HG03575 (cell line): ENCODE results near the gene TCEAL1.
"Not testable (repeated sequence)": the region's sequence is repeated elsewhere in the genome, so short reads cannot be mapped to it uniquely, and the experiment has no call there.

Experiments
- ATAC-seq: cut with Tn5 transposase; IDR thresholded peaks from one replicate; pipeline ENCODE4 v1.9.1; 2021; ENCODE audit not compliant: unreplicated experiment, insufficient number of reproducible peaks, low FRiP score; ENCODE audit errors: extremely low read depth

Gene TCEAL1

DNA sequence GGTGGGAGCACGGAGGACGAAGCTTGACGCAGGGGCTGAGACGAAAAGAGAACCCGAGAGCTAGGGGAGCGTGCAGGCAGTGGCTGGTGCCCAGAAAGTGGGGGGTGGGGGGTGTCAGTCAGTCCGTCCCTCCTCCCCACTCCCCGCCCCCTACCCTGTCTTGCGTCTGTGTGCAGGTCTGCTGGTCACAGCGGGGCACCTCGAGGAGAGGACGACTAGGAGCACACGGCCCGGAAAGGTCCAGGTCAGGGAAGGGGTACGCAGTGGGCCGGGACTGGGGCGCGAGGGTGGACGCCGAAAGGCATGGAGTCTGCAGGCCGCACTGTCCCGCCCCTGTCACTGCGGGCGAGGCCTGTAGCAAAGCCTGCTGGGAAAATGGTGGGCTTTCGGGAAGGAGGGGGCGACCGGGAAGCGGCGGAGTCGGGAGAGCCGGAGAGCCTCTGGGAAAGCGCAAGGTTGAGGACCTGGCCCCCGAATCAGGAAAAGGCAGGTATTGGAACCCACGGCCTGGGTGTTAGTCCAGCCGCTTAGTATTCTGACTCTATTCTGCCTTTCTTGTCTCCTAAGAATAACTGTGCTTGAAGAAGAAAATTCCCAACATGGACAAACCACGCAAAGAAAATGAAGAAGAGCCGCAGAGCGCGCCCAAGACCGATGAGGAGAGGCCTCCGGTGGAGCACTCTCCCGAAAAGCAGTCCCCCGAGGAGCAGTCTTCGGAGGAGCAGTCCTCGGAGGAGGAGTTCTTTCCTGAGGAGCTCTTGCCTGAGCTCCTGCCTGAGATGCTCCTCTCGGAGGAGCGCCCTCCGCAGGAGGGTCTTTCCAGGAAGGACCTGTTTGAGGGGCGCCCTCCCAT is 769 bp downstream of the TCEAL1 start:
- ATAC-seq = no peak

DNA sequence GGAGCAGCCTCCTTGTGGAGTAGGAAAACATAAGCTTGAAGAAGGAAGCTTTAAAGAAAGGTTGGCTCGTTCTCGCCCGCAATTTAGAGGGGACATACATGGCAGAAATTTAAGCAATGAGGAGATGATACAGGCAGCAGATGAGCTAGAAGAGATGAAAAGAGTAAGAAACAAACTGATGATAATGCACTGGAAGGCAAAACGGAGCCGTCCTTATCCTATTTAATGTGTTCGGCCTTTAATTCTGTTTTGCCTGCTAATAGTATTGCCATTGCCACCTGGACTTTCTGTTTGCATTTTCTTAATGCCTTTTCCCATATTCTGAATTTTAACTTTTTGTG is 1.4 kb downstream of the TCEAL1 start:
- ATAC-seq = no peak

- no peak for ATAC-seq
Measured at GRCh38 chrX:103631145-103631544, 2.4 kb downstream of the TCEAL1 start.

- no peak for ATAC-seq
Measured at GRCh38 chrX:103635436-103635835, 6.7 kb downstream of the TCEAL1 start.

GRCh38 chrX:103637604-103638338 is 9.0 kb downstream of the TCEAL1 start:
- ATAC-seq = no peak

DNA sequence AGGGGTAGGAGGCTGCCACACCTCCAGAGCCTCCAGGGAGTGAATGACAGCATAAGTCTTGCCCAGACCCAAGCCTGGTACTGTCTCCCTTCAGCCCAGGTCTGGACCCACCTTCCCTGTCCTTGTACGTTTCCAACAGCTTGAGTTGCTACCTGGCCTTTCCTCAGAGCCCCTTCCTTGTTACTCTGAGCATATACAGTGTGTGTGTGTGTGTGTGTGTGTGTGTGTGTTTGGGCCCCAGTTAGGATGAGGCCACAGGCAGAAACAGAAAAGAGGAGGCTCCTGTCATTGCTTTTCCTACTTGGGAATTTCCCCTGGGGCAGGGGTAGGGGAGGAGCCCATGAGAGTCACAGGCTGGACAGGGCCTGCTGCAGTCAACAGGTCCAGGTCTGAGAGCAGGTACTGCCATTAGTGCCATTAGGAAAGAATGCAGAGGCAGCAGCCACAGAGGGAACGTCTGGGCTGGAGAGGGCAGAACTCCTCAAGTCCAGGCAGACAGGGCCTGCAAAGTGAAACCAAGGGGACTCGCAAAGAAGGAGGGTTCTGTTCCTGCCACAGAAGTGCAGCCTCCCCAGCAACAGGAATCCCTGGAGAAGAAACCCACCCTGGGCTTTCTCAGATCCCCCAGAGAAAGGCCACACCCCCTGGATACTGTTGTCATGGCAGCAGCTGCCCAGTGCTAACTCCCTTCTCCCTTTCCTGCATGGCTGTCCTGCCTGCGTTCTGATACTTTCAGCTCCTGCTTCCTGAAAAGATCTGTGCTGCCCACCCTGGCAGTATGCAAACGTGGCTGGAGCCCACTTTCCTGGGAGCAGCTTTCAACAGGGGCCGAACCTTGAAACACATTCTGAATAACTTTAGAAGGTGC is 9.9 kb downstream of the TCEAL1 start:
- not testable (repeated sequence) for ATAC-seq

DNA sequence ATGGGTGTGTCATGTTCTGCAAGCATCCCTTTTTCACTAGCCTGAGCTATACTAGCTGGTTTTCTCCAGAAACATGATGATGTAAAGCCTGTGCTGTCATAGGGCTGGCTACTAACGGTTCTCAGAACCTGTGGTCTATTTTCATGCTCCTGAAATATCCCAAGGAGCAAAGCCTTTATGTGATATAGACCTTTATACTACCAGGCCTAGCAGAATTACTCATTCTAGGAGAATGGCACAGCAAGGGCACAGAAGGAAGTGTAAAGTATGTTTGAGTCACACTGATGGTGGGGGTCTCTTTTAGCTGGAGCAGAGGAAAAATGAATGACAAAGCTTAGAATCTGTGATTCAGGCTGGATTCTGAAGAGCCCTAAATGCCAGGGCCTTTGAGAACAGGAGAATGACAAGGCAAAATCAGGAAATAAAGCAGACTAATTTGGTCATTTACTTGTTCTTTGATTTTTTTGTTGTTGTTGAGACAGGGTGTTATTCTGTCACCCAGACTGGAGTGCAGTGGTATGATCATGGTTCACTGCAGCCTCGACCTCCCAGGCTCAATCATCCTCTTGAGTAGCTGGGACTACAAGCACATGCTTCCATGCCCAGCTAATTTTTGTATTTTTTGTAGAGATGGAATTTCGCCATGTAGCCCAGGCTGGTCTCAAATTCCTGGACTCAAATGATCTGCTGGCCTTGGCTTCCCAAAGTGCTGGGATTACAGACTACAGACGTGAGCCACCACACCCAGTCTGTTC is 11.8 kb downstream of the TCEAL1 start:
- no peak for ATAC-seq

DNA sequence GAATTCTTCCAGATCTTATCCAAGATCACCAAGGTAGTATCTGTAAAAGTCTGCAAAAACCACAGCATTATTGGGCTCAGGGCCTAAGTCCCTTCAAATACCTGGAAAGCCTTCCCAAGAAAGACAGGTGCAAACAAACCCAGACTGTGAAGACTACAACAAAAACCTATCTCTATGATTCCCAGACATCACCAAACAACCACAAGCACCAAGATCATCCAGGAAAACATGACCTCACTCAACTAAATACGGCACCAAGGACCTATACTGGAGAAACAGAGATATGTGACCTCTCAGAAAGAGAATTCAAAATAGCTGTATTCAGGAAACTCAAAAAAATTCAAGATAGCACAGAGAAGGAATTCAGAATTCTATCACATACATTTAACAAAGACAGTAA is 15.3 kb downstream of the TCEAL1 start:
- no peak for ATAC-seq

DNA sequence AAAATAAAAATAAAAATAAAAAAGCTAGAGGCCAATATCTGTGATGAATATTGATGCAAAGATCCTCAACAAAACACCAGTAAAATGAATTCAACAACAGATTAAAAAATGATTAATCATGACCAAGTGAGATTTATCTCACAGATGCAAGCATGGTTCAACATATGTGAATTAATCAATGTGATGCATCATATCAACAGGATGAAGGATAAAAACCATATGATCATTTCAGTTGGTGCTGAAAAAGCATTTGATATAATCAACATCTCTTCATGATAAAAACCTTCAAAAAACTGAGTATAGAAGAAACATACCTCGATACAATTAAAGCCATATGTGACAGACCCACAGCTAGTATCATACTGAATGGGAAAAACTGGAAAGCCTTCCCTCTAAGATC is 18.9 kb downstream of the TCEAL1 start:
- no peak for ATAC-seq

DNA sequence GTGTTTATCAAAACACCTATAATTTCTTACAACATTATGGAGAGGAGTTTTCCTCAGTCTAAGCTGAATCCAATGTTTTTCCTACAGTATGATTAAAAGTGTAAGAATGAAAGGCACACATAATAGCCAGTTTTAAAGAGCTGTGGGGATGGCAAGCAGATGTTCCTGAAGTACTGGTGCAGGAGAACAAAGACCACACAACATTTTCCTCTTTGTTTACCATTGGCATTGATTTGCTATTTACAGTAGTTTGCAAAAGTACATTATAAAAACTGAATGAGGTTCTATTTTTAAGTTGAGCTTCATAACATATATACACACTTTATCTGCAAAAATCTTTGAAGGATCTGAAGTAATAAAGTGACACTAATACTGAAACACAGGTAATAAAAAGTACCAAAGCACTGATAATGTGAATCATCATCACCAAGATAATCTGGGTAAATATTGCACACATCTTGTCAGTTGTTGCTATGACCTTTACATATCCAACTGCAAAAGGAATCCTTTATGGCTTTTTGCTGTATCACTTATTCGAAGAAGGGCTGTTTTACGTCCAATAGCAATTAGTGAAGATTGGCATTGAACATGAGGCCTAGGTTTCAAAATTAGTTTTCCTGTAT is 22.5 kb downstream of the TCEAL1 start:
- no peak for ATAC-seq

- not testable (repeated sequence) for ATAC-seq
Measured at GRCh38 chrX:103655230-103656000, 26.6 kb downstream of the TCEAL1 start.

DNA sequence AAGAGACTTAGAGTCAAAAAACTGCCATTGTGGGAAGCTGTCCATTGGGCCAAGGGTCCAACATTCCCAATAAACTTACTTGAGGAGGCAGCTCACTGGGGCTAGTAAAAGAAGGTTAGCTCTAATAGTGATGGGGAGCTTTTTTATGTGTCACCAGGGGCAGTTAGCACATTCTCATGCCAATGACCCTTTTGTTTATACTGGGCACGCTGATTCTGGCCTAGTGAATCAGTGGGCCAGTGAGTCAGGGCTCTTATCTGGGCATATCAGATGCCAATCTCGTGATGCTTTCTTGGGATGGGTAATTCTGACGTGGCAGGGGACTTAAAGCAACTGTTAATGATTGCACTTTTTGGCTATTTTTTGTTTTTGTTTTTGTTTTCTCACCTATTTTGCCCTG is 27.8 kb downstream of the TCEAL1 start:
- ATAC-seq = no peak

- ATAC-seq = not testable (repeated sequence)
Measured at GRCh38 chrX:103657066-103657465, 28.3 kb downstream of the TCEAL1 start.

GRCh38 chrX:103658681-103659433 is 30.1 kb downstream of the TCEAL1 start:
- no peak for ATAC-seq

DNA sequence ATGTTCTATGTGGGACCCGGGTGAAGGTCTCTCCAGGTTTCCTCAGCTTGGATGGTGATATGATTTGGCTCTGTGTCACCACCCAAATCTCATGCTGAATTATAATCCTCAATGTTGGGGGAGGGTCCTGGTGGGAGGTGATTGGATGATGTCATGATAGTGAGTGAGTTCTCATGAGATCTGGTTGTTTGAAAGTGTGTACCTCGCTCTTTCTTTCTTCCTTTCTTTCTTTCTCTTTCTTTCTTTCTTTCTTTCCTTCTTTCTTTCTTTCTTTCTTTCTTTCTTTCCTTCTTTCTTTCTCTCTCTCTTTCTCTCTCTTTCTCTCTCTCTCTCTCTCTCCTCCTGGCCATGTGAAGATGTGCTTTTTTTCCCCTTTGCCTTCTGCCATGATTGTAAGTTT is 30.7 kb downstream of the TCEAL1 start:
- not testable (repeated sequence) for ATAC-seq

DNA sequence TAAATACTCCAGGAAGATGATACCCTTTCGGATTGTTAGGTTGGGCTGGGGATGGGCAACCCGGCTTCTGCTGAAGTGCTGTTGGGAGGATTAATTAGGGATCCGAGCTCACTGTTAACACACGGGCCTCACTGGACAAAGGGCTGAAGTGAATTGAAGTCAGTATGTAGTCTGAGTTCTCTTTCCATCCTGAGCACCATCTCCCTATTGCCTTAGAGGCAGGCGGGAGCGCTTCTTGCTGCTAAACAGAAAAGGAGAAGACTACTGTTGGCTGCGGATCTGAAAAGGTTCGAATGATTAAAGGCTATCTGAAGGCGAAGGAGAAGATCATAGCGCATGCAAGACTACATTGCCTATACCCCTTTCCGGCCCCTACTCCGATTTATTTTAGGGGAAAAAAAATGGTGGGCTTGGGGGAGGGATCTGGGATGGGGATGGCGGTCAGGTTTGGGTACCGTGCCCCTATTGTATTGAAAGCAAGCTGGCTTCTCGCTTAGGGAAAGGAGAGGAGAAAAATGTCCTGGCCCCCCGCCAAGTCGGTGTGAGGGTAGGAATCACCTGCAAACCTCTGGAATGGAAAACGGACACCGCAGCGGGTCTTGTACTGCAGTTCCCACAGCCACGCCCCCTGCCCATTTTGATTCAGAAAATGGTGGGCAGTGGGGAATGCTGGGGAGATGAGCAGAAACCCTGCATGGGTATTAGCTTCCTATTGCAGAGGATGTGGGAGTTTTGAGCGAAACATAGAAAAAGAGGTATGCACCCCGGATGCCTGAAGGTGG is 35.4 kb downstream of the TCEAL1 start:
- ATAC-seq = no peak
